GM12891 (cell line): ENCODE measurements around the gene GPR62.

Experiments used
- DNase-seq: peaks from one replicate; pipeline ENCODE4 v3.0.0; 2011; ENCODE audit warnings: low spot score; ENCODE audit not compliant: insufficient read length
- FAIRE-seq: peaks from 2 replicates; lab custom pipeline; 2011; peaks lifted over from hg19 to GRCh38; lab: Jason Lieb, UNC
- PAX5 ChIP-seq: IDR thresholded peaks from 2 replicates; pipeline ENCODE4 v1.6.1; 2011; ENCODE audit warnings: low read length, moderate library complexity, mild to moderate bottlenecking; ENCODE audit not compliant: insufficient read depth, severe bottlenecking
- POLR2A ChIP-seq: IDR thresholded peaks from 2 replicates; pipeline ENCODE4 v1.6.1; 2011; ENCODE audit warnings: low read depth, low read length, control low read depth
- POLR2AphosphoS5 ChIP-seq: IDR thresholded peaks from 2 replicates; pipeline ENCODE4 v1.6.1; 2011; ENCODE audit warnings: low read depth, low read length, control low read depth
- POU2F2 ChIP-seq: IDR thresholded peaks from 2 replicates; pipeline ENCODE4 v1.6.1; 2011; ENCODE audit warnings: low read depth, mild to moderate bottlenecking, control low read depth, low read length, moderate library complexity
- SPI1 ChIP-seq: IDR thresholded peaks from 2 replicates; pipeline ENCODE4 v1.6.1; 2011; ENCODE audit warnings: low read depth, low read length, control low read depth
- TAF1 ChIP-seq: IDR thresholded peaks from 2 replicates; pipeline ENCODE4 v1.6.1; 2011; ENCODE audit warnings: low read depth, low read length, control low read depth

GPR62 gene

DNA sequence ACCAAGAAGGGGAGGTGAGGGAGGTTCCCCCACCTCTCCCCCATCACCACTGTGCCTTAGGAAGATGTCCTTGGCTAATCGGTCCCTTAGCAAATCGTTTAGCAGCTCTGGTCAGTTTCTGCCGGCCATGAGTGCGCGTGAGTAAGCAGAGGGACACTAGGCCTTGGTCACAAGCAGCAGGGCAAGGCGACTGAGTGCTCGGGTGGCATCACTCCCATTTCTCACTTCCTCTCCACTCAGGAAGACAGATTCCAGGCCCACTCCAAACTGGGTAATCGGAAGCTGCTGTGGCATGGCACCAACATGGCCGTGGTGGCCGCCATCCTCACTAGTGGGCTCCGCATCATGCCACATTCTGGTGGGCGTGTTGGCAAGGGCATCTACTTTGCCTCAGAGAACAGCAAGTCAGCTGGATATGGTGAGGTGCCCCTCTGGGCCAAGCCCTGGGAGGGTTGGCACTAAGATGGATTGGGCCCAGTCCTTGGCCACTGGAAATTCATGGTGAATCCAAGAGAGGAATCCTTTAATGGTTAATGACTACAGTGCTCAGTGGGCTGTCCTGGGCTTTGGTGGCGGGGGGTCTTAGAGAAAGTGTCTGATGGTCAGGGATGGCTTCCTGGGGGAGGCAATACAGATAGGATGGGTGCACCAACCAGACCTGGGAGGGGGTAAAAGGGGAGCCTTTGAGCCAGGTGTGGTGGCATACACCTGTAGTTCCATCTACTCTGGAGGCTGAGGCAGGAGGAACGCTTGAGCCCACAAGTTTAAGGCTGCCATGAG, 9.1 kb upstream of the GPR62 start:
- DNase-seq (no peak), FAIRE-seq (no peak)
- TF ChIP-seq SPI1, result no peak
- TF ChIP-seq POLR2AphosphoS5, result no peak
- no peak for TF ChIP-seq TAF1
- no peak for TF ChIP-seq POU2F2
- TF ChIP-seq PAX5, result no peak
- no peak for TF ChIP-seq POLR2A

DNA sequence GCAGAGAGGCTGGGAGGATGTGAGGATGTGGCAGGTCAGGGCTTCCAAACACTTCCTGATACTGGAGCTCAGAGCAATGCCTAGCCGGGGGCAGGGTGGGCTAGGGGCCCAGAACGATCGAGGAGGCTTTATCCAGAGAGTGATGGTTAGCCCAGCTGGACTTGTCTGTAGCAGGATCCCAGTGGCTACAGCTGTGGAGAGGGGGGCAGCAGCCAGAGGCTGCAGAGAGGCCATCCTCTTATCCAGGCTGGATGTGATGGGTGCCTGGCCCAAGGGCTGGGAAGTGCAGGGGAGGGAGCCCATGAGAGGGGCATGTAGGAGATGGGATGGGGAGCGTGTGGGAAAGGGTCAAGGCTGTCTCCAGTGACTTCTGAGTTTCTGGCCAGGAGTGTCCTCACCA, 8.4 kb upstream of the GPR62 start:
- no peak for TF ChIP-seq POLR2AphosphoS5
- no peak for FAIRE-seq
- DNase-seq, result no peak

DNA sequence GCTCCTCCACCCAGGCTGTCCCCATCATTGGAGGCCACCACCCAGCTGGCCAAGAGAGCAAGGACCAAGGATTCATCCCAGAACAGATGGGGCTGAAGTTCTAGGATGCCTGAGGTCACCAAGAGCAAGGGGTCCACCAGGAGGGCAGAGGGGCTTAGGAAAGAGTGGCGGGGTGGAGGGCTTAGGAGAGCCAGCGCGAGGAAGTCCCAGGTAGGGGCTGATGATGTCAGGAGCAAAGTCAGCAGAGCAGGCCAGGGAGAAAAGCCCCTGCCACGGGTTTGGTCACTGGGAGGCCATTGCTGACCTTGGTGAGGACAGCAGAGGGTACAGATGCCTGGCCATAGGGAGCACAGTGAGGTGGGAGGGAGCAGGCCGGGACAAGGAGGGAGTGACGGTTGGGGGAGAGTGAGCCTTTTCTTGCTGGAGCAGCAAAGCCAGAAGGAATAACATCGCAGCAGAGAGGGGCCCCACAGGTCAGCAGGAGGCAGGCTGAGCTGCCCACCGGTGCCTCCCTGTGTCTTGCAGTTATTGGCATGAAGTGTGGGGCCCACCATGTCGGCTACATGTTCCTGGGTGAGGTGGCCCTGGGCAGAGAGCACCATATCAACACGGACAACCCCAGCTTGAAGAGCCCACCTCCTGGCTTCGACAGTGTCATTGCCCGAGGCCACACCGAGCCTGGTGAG, 7.8 kb upstream of the GPR62 start:
- DNase-seq (no peak), FAIRE-seq (no peak)
- TF ChIP-seq POLR2AphosphoS5 (no peak), PAX5 (no peak), POLR2A (no peak), TAF1 (no peak), POU2F2 (no peak), SPI1 (no peak)

DNA sequence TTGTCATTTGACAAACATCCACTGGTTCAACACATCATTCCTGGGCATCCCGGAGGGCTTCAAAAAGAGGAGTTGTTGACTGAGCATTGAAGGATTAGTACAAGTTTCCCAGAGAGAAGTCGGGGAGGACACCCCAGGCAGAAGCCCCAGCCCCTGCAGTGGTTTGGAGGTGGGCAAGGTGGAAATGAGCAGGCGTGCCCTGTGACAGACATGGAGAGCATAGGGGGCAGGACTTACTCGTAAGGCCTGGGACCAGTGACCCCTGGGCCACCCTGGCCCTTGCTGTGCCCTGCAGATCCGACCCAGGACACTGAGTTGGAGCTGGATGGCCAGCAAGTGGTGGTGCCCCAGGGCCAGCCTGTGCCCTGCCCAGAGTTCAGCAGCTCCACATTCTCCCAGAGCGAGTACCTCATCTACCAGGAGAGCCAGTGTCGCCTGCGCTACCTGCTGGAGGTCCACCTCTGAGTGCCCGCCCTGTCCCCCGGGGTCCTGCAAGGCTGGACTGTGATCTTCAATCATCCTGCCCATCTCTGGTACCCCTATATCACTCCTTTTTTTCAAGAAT, 7.1 kb upstream of the GPR62 start:
- no peak for FAIRE-seq
- no peak for DNase-seq

DNA sequence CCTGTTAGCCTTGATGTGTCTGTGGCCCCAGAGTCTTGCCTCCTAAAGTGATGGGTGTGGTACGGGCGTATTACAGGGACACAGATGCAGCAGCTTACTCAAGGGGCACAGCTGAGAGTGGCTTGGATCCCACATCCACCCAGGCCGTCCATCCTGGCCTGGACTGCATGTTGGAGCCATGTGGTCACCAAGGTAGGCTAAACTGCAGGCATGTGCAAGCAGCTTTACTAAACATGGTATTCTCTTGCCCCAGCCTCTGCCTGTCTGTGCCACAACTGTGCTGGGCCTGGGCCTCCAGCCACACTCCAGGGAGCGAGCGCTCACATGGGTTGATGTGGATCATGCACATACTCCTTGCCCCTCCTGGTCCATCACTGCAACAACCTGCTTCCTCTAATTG, 6.1 kb upstream of the GPR62 start:
- FAIRE-seq (no peak), DNase-seq (no peak)
- TF ChIP-seq TAF1 (no peak), POLR2A (no peak)

More for the DNA sequence above, 7.1 kb upstream of the GPR62 start:
- TF ChIP-seq POLR2AphosphoS5 (no peak), POLR2A (no peak), PAX5 (no peak), TAF1 (no peak), SPI1 (no peak)

DNA sequence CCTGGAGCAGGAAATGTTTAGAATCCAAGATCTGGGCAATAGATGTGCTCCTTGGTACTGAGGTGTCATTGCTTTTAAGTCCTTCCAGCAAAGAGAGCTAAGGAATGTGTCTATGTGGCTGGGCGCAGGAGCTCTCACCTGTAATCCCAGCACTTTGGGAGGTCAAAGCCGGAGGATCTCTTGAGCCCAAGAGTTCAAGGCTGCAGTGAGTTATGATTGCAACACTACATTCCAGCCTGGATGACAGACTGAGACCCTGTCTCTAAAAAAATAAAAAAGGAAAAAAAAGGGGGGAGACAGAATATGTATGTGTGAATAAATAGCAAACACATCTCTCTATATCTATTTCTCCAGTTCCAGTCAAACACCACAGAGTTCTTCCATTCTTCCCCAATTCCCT, 4.3 kb upstream of the GPR62 start:
- no peak for DNase-seq
- no peak for FAIRE-seq
- TF ChIP-seq TAF1 (no peak), POLR2AphosphoS5 (no peak), SPI1 (no peak), POLR2A (no peak), POU2F2 (no peak), PAX5 (no peak)

DNA sequence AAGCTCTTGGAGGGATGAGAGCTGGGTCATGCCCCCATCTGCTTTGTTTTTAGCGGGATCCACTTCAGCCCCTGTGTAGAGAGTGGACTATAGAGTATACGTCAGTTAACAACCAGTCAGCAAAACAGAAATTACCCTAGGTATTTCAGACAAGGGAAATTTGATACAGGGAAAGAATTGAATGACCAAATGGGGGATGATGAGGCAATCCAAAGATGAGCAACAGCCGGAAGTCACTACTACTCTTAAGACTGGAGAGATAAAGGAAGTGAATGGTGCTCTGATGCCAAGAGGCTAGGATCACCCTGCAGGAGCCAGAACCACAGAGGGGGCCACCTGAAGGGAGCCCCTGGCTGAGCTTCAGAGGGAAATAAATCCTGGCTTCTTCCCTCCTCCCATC, 1.7 kb upstream of the GPR62 start:
- FAIRE-seq, result no peak
- no peak for DNase-seq
- TF ChIP-seq POU2F2 (no peak), POLR2AphosphoS5 (no peak), SPI1 (no peak), TAF1 (no peak), POLR2A (no peak), PAX5 (no peak)

DNA sequence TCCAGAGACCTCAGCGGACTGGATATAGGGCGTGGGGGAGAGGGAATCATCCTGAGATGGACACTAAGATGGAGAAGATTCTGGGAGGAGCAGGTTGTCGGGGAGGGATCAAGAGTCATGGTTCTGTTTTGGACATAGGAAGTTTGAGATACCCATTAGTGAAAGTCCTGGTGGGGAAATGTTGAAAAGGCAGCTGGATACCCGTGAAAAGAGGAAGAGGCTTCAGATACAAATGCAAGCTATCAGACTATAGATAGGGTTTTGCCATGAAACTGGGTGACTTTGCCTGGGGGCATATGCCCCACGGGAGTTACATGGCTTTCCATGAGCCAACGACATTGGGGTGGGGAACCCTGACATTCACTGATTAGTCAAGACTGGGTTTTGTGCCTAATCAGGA, 1.1 kb upstream of the GPR62 start:
- TF ChIP-seq SPI1 (peak; percentile 35; the same call in 1 of the 2 replicates), POU2F2 (no peak), POLR2A (no peak), POLR2AphosphoS5 (no peak), PAX5 (no peak)
- FAIRE-seq (no peak), DNase-seq (no peak)

DNA sequence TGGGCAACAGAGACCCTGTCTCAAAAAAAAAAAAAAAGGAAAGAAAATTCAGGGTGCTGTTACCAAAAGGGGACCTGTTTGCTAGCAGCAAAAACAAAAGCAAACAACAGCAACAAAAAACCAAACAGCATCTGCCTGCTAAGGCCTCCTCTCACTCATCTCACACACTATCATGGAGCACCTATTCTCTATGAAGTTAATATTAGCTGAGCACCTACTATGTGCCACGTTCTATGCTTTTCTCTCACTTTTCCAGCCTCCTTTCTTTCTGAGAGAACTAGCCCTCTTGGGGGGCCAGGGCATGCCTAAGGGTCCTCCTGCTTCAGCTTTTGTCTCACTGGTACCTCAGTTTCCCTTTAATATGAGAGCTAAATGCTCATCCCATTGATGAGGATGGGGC, 468 bp upstream of the GPR62 start:
- no peak for FAIRE-seq
- no peak for DNase-seq
- TF ChIP-seq POLR2AphosphoS5 (no peak), PAX5 (no peak), POU2F2 (no peak), TAF1 (no peak), SPI1 (no peak), POLR2A (no peak)
